AG09309 (cell line): ENCODE data around the gene EEF2.
"Not testable (repeated sequence)": the region's sequence is repeated elsewhere in the genome, so short reads cannot be mapped to it uniquely, and the experiment has no call there.

Experiments used
- DNase-seq: peaks from one replicate; pipeline ENCODE4 v3.0.0-alpha.2; 2010; ENCODE audit warnings: low read depth
- H3K4me3 ChIP-seq: 2 replicates; pipeline ENCODE4 v1.5.1; 2011; ENCODE audit warnings: mild to moderate bottlenecking, low read depth, low read length, moderate library complexity; ENCODE audit not compliant: control insufficient read depth
- TF ChIP-seq, protein P1 (sequence below): IDR thresholded peaks from 2 replicates; pipeline ENCODE4 v1.5.1; 2011; ENCODE audit warnings: mild to moderate bottlenecking, low read depth, low read length, inconsistent platforms; ENCODE audit not compliant: insufficient read depth, control insufficient read depth; ENCODE audit errors: missing control alignments

Gene EEF2

GRCh38 chr19:3954107-3954506 is 31.2 kb downstream of the EEF2 start:
- H3K4me3 ChIP-seq: no peak overlapping the region
- DNase-seq: no peak
- TF ChIP-seq, protein P1, sequence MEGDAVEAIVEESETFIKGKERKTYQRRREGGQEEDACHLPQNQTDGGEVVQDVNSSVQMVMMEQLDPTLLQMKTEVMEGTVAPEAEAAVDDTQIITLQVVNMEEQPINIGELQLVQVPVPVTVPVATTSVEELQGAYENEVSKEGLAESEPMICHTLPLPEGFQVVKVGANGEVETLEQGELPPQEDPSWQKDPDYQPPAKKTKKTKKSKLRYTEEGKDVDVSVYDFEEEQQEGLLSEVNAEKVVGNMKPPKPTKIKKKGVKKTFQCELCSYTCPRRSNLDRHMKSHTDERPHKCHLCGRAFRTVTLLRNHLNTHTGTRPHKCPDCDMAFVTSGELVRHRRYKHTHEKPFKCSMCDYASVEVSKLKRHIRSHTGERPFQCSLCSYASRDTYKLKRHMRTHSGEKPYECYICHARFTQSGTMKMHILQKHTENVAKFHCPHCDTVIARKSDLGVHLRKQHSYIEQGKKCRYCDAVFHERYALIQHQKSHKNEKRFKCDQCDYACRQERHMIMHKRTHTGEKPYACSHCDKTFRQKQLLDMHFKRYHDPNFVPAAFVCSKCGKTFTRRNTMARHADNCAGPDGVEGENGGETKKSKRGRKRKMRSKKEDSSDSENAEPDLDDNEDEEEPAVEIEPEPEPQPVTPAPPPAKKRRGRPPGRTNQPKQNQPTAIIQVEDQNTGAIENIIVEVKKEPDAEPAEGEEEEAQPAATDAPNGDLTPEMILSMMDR: no peak

- not testable (repeated sequence) for H3K4me3 ChIP-seq, DNase-seq
Measured at GRCh38 chr19:3952755-3953276, 32.4 kb downstream of the EEF2 start.

DNA sequence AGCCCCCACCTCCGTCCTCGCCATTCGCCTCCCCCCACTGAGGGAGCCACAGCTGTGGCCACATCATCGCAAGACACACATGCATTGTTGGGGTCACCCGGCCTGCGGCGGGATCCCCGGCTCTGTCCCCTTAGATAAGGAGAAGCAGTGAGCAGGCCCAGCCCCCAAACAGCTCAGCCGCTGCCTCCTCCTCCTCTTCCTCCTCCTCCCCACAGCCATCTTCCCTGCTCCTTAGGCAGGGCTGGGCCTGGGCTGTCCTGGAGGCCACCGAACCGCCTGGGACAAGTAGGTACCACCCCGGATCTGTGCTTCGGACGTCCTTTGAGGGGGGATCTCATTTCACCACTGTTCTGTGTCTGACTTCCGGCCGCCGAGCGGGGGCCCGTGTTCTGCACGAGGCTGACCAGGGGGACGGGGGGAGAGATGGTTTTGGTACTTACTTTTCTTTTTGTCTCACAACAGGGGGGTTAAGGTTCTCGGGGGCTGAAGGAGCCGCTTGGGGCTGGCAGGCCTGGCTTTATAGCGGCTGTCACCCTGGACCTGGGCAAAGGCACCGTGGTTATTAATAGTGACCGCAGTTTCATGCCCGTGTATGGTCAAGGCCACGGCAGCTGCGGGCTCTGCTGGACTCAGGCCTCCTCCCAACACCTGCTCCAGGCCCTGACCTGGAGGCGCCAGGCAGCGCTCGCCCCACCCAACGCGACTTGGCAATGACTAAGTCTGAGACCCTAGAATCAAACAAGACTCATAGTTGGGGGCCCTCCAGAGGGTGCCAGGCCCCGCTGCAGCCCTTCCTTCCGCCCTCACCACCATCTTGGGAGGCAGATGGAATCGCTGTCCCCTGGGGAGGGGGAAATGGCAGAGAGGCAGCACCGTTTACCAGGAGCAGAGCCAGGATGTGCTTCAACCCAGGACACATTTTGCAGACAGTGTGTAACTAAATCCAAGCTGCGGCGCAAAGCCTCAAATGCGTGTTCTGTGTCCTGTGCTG is 34.1 kb downstream of the EEF2 start:
- H3K4me3 ChIP-seq: no peak overlapping the region
- TF ChIP-seq, protein P1: no peak
- DNase-seq: no peak

- DNase-seq: no peak
- TF ChIP-seq, protein P1: no peak
- no peak overlapping the region for H3K4me3 ChIP-seq
Measured at GRCh38 chr19:3949997-3950859, 35.0 kb downstream of the EEF2 start.

DNA sequence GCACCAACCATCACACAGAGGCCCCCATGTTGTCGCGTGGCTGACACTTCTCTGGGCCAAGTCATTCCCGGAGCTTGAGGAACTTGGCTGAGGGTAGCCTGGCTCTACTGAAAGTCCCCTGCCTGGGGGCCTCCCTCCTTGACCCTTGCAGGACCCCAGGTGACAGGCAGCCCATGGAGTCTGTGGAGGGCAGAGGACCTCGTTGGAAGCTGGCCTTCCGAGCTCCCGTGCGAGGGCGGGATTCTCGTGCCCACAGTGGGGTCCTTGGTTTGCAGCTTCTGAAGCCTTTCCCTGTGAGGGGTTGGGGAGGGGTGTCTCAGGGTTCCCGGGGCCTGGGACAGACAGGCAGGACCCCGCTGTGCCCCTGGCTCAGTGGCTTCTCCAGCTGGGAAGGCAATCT is 36.0 kb downstream of the EEF2 start:
- no peak for DNase-seq
- TF ChIP-seq, protein P1: no peak
- no peak overlapping the region for H3K4me3 ChIP-seq

DNA sequence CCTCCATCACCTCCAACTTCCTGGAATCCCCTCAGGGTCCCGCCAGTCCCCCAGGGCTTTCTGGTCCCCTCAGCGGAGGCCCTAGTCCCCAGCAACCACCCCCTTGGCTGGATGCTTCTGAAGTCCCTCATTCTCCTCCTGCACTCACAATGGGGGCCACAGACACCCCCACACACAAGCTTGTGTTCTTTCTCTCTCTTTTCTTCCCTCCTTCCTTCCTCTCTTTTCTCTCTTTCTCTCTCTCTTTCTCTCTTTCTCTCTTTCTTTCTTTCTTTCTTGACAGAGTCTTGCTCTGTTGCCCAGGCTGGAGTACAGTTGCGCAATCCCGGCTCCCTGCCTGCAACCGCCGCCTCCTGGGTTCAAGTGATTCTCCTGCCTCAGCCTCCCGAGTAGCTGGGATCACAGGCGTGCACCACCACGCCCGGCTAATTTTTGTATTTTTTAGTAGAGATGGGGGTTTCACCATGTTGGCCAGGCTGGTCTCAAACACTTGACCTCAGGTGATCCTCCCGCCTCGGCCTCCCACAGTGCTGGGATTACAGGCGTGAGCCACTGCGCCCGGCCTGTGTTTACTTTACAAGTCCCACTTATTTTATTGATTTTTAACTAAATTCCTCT is 37.8 kb downstream of the EEF2 start:
- H3K4me3 ChIP-seq, DNase-seq: not testable (repeated sequence)

DNA sequence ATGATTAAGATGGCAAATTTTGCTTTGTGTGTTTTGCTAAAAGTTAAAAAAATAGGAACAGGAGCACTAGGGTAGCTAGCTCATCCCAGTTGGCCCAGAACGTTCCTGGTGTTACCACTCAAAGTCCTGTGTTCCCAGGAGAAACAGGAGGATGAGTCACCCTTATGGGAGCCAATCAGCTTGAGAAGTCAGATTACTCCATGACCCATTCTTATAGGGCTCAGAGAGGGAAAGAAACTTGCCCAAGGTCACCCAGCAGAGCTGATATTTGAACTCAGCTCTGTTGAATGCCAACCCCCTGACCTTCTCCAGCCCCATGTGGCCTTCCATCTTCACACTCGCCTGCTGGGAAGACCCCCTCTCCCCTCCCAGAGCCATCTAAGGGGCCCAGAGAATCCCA is 39.4 kb downstream of the EEF2 start:
- no peak overlapping the region for H3K4me3 ChIP-seq
- DNase-seq: no peak
- TF ChIP-seq, protein P1: no peak
